ENCODE measurements around the gene SIK3.
A peak's percentile ranks its signal among the peaks of the same experiment; 100 is the strongest.

The SIK3 gene

DNA sequence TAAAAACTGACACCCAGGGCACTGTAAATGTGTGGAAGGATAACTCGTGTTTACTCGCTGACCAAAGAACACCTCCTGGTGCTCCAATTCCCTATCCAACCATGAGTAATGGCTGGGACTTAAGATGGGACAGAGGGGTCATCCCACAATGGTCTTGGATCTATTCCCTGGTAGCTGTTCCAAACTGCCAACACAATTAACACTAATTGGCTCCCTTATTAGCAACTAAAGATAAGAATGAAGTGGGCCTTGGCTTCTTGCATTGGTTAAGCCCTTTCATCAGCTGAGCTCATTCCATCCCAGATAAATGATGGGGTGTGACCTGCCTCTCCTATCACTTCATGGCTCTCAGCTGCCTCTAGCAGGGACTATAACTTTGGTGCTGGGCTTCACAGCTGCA is 1.5 kb upstream of the SIK3 start:
- DNase-seq (ENCODE audit: low spot score): no peak
- TF ChIP-seq, protein P1, sequence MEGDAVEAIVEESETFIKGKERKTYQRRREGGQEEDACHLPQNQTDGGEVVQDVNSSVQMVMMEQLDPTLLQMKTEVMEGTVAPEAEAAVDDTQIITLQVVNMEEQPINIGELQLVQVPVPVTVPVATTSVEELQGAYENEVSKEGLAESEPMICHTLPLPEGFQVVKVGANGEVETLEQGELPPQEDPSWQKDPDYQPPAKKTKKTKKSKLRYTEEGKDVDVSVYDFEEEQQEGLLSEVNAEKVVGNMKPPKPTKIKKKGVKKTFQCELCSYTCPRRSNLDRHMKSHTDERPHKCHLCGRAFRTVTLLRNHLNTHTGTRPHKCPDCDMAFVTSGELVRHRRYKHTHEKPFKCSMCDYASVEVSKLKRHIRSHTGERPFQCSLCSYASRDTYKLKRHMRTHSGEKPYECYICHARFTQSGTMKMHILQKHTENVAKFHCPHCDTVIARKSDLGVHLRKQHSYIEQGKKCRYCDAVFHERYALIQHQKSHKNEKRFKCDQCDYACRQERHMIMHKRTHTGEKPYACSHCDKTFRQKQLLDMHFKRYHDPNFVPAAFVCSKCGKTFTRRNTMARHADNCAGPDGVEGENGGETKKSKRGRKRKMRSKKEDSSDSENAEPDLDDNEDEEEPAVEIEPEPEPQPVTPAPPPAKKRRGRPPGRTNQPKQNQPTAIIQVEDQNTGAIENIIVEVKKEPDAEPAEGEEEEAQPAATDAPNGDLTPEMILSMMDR (IDR thresholded peaks at IDR 0.05; ENCODE audit: extremely low read depth, insufficient read depth, missing control alignments): no peak
- in situ Hi-C loops (cut with MboI; ENCODE audit: low pct_unique_long_range_greater_than_20kb, low sequenced_read_pairs, unreplicated experiment): loop anchor here (5.0 to 25.0 kb wide), 2 partner anchors 217 to 312 kb away; partner anchors contain the start of genes APOA5 and ZPR1

DNA sequence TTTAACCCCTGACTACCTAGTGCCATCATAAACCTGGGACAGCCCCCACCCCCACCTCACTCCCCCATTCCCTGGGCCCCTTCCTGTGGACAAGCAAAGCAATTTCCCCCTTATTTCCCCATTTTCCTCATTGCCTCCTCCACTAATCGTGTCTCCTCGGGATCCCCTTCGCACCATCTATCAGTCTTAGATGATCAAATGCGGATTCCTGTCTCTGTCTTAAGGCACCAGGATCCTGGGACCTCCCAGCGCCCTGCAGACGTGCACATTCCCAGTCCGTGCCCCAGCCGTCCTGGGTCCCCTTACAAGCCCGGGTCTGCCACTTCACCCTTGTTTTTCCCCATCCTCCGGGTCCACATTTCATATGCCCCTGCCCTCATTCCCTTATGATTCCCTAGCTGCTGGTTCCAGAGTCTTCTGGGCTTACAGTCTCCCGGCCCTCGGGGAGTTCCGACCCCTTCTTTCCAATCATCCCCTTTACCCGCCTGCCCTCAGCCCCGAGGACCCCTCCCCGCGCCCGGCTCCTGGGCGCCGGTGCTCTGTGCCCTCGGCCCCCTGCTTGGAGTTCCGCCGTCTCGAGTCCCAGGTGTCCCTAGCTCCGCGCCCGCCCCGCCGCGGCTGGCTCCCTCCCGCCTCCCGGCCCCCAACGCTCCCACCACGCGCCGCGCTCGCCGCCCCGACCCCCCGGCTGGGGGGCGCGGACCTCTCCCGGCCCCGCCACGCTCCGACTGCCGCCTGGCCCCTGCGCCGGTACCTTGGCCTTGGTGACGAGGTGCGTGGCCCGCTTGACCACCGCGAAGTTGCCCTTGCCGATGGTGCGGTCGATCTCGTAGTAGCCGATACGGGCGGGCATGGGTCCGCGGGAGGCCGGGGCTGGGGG is 599 bp downstream of the SIK3 start:
- peak; percentile 54 for DNase-seq (ENCODE audit: low spot score)
- TF ChIP-seq, protein P1 (IDR thresholded peaks at IDR 0.05; ENCODE audit: extremely low read depth, insufficient read depth, missing control alignments): no peak
- in situ Hi-C loops (cut with MboI; ENCODE audit: low pct_unique_long_range_greater_than_20kb, low sequenced_read_pairs, unreplicated experiment): no loop called here

DNA sequence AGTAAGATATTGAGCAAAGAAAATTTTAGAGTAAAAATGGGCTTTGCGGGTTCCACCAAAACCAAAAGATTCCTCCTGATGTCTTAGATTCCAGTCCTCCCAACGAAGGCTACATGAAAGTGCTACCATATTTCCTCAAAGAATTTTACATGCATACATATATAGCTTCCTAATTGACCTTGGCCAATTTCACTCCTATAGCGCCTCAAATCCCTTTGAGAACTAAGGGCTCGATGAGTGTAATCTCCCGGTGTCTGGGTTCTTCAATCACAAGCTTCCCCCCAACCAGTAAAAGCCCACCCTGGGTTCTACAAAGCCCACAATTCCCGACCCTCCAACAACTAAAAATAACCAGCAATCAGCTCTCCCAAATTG is 1.2 kb downstream of the SIK3 start:
- TF ChIP-seq, protein P1 (IDR thresholded peaks at IDR 0.05; ENCODE audit: extremely low read depth, insufficient read depth, missing control alignments): no peak
- in situ Hi-C loops (cut with MboI; ENCODE audit: low pct_unique_long_range_greater_than_20kb, low sequenced_read_pairs, unreplicated experiment): no loop called here

DNA sequence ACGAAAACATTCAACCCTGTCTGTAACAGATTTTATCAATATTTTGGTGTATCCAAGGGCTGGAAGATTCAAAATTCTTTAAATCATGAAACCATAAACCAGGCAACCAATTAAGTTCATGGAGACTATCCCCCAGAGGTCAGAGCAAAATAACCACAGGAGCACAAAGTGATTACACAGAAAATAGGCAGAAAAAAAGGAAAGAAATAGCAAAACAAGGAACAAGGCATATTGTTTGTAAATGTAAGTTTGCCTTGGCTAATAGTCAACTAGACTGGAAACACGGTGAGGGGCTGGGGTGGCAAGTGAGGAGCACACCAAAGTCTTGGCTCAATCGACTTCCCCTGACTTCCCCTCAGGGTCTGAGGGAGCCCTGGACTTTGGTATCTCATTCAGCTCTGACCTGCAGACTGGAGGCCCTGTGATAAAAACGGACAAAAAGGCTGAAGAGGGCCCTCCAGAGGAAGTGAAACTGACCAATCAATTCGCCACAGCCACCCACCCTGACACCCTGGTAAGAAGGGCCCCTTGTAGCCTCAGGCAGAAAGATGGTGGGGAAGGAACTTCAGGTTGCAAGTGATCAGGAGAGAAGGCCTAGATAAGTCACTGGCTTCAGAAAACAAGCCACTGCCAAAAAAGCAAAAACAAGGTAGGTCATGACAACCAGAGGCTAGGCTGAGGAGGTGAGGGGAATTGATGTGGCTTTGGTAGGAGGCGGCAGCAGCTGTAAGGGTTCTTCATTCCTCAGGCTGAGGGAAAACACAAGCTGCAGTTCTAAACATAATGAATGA is 1.8 kb downstream of the SIK3 start:
- TF ChIP-seq, protein P1 (IDR thresholded peaks at IDR 0.05; ENCODE audit: extremely low read depth, insufficient read depth, missing control alignments): no peak
- in situ Hi-C loops (cut with MboI; ENCODE audit: low pct_unique_long_range_greater_than_20kb, low sequenced_read_pairs, unreplicated experiment): no loop called here
- peak; percentile 82 for DNase-seq (ENCODE audit: low spot score)

More for the DNA sequence above, 1.2 kb downstream of the SIK3 start:
- DNase-seq (ENCODE audit: low spot score): no peak

DNA sequence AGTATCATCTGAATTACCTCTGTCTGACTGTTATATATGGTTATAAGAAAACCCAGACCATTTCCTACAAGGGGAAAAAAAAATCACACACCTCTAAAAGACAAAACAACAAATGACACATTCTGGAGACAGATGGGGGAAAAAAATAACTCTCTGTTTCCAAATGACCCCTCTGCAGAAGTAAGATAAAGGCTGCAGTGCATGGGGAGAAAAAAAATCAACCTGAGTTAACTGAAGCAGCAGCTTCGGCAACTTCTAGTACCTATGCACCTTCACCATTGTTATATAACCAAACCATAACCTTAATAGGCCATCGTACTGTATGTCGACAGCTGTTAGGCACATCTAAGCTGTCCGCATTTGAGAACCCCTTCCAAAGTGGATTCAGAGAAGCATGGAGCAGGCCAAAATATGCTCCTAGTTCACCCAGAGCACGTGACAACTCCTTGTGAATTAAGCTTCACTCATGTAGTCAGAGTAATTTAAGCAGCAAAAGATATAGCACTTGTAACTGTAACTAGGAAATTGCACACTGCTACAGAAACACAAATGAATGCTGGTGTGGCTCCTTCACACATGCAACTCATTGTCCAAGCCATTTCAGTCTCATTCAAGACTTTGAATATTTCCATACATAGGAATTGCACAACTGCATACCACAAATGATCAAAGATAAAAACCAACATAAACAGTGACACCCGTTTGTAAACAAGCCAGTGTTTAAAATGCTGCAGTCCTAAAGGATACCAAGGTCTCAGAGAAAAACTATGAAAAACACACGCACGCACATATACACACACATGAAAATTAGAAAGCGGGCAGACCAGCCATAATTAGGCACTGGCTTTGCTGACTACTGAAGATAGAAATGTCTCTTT is 2.7 kb downstream of the SIK3 start:
- DNase-seq (ENCODE audit: low spot score): no peak
- TF ChIP-seq, protein P1 (IDR thresholded peaks at IDR 0.05; ENCODE audit: extremely low read depth, insufficient read depth, missing control alignments): no peak
- in situ Hi-C loops (cut with MboI; ENCODE audit: low pct_unique_long_range_greater_than_20kb, low sequenced_read_pairs, unreplicated experiment): no loop called here

DNA sequence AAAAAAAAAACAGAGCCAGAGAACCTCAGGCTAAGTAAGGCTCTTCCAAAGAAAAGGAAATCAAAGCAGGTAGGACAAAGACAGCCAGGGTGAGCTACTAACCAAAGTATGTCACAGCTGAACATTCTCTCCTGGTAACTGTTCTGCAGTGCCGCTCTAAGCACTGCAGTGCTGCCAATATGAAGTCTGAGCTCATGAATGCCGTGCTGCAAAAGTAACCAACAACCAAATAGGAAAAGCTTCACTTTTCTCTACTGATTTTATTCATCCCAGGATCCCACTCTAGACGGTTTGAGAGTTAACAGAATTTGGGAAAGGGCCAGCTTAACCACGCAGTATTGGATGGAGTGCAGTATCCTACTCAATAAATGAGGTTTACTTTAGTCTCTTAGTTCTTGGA is 3.5 kb downstream of the SIK3 start:
- no peak for DNase-seq (ENCODE audit: low spot score)
- TF ChIP-seq, protein P1 (IDR thresholded peaks at IDR 0.05; ENCODE audit: extremely low read depth, insufficient read depth, missing control alignments): no peak
- in situ Hi-C loops (cut with MboI; ENCODE audit: low pct_unique_long_range_greater_than_20kb, low sequenced_read_pairs, unreplicated experiment): no loop called here

Measured in GM13977 (cell line).